Adipocyte (in vitro differentiated cells): ENCODE results near the gene MEG3.
A peak's percentile ranks its signal among the peaks of the same experiment; 100 is the strongest.

ENCODE experiments used
- DNase-seq: peaks from one replicate; pipeline ENCODE4 v3.0.0-alpha.2; 2015; ENCODE audit warnings: low read depth
- H3K27me3 ChIP-seq: replicated peaks from 2 replicates; pipeline ENCODE4 v1.7.0; 2013; ENCODE audit warnings: mild to moderate bottlenecking, low read length, moderate library complexity; ENCODE audit not compliant: control insufficient read depth, insufficient read depth
- H3K36me3 ChIP-seq: 2 replicates; pipeline ENCODE4 v1.7.0; 2013; ENCODE audit warnings: low read length, mild to moderate bottlenecking, moderate library complexity; ENCODE audit not compliant: control insufficient read depth, insufficient read depth, severe bottlenecking
- H3K4me1 ChIP-seq: 2 replicates; pipeline ENCODE4 v1.7.0; 2013; ENCODE audit warnings: mild to moderate bottlenecking, low read length, moderate library complexity; ENCODE audit not compliant: control insufficient read depth, insufficient read depth
- H3K4me3 ChIP-seq: 2 replicates; pipeline ENCODE4 v1.7.0; 2013; ENCODE audit warnings: mild to moderate bottlenecking, low read length, moderate library complexity
- H3K9ac ChIP-seq: 2 replicates; pipeline ENCODE4 v1.7.0; 2013; ENCODE audit warnings: mild to moderate bottlenecking, low read length, moderate library complexity
- H3K9me3 ChIP-seq: 2 replicates; pipeline ENCODE4 v1.7.0; 2013; ENCODE audit warnings: mild to moderate bottlenecking, low read length, moderate library complexity; ENCODE audit not compliant: control insufficient read depth

MEG3 gene

GRCh38 chr14:100899884-100900771, 74.2 kb downstream of the MEG3 start:
- Histone ChIP-seq H3K9ac (no peak overlapping the region), H3K27me3 (peaks cover 29% of the 10 kb centered on the region), H3K9me3 (peaks cover 5% of the 10 kb centered on the region), H3K4me3 (no peak overlapping the region), H3K4me1 (peaks cover 19% of the 10 kb centered on the region), H3K36me3 (peaks cover 46% of the 10 kb centered on the region)
- no peak for DNase-seq

GRCh38 chr14:100900837-100901390, 75.0 kb downstream of the MEG3 start:
- Histone ChIP-seq H3K4me1 (peaks cover 19% of the 10 kb centered on the region), H3K9ac (no peak overlapping the region), H3K36me3 (peaks cover 42% of the 10 kb centered on the region), H3K4me3 (no peak overlapping the region), H3K9me3 (peaks cover 5% of the 10 kb centered on the region), H3K27me3 (peaks cover 33% of the 10 kb centered on the region)
- DNase-seq = no peak

- H3K4me3 ChIP-seq = no peak overlapping the region
- no peak for DNase-seq
- peaks cover 19% of the 10 kb centered on the region for H3K4me1 ChIP-seq
- H3K9ac ChIP-seq = no peak overlapping the region
- peaks cover 33% of the 10 kb centered on the region for H3K27me3 ChIP-seq
- peaks cover 5% of the 10 kb centered on the region for H3K9me3 ChIP-seq
- H3K36me3 ChIP-seq = peaks cover 44% of the 10 kb centered on the region
These were observed 75.7 kb downstream of the MEG3 start for GRCh38 chr14:100901391-100902183.

- Histone ChIP-seq H3K9ac (no peak overlapping the region), H3K4me3 (no peak overlapping the region), H3K27me3 (peaks cover 33% of the 10 kb centered on the region), H3K36me3 (peaks cover 51% of the 10 kb centered on the region), H3K9me3 (peaks cover 5% of the 10 kb centered on the region), H3K4me1 (peaks cover 19% of the 10 kb centered on the region)
- peak; percentile 34 for DNase-seq
These were observed 76.6 kb downstream of the MEG3 start for GRCh38 chr14:100902295-100903133.

GRCh38 chr14:100903134-100903468, 77.2 kb downstream of the MEG3 start:
- H3K9me3 ChIP-seq = peaks cover 5% of the 10 kb centered on the region
- H3K4me3 ChIP-seq = no peak overlapping the region
- no peak overlapping the region for H3K9ac ChIP-seq
- peaks cover 55% of the 10 kb centered on the region for H3K36me3 ChIP-seq
- H3K27me3 ChIP-seq = peaks cover 30% of the 10 kb centered on the region
- peaks cover 19% of the 10 kb centered on the region for H3K4me1 ChIP-seq
- no peak for DNase-seq

- Histone ChIP-seq H3K9ac (no peak within 1 kb of the TSS), H3K27me3 (peaks cover 24% of the 10 kb centered on the region), H3K4me1 (peaks cover 19% of the 10 kb centered on the region), H3K36me3 (peaks cover 50% of the 10 kb centered on the region), H3K9me3 (peaks cover 5% of the 10 kb centered on the region), H3K4me3 (no peak within 1 kb of the TSS)
- no peak for DNase-seq
These were observed 77.8 kb downstream of the MEG3 start, which contains the start of gene RTL1 for GRCh38 chr14:100903672-100904185. TSS of gene RTL1 (minus strand) at chr14:100903722. CDS start at chr14:100884788, 18,934 bp downstream.

GRCh38 chr14:100904307-100905087, 78.6 kb downstream of the MEG3 start:
- H3K9ac ChIP-seq = no peak overlapping the region
- peaks cover 11% of the 10 kb centered on the region for H3K4me1 ChIP-seq
- no peak for DNase-seq
- H3K9me3 ChIP-seq = peaks cover 5% of the 10 kb centered on the region
- H3K4me3 ChIP-seq = no peak overlapping the region
- peaks cover 47% of the 10 kb centered on the region for H3K36me3 ChIP-seq
- peaks cover 20% of the 10 kb centered on the region for H3K27me3 ChIP-seq

- Histone ChIP-seq H3K36me3 (peaks cover 46% of the 10 kb centered on the region), H3K4me1 (peaks cover 5% of the 10 kb centered on the region), H3K4me3 (no peak overlapping the region), H3K9ac (no peak overlapping the region), H3K9me3 (peaks cover 5% of the 10 kb centered on the region), H3K27me3 (peaks cover 20% of the 10 kb centered on the region)
- no peak for DNase-seq
These were observed 79.2 kb downstream of the MEG3 start for GRCh38 chr14:100905166-100905565.

- peaks cover 16% of the 10 kb centered on the region for H3K27me3 ChIP-seq
- no peak for DNase-seq
- peaks cover 5% of the 10 kb centered on the region for H3K9me3 ChIP-seq
- H3K9ac ChIP-seq = no peak overlapping the region
- H3K4me3 ChIP-seq = no peak overlapping the region
- H3K4me1 ChIP-seq = no peaks in the 10 kb centered on the region
- peaks cover 47% of the 10 kb centered on the region for H3K36me3 ChIP-seq
These were observed 80.5 kb downstream of the MEG3 start for GRCh38 chr14:100906420-100906819.

GRCh38 chr14:100907240-100907639, 81.3 kb downstream of the MEG3 start:
- Histone ChIP-seq H3K9ac (no peak overlapping the region), H3K4me3 (no peak overlapping the region), H3K27me3 (peaks cover 15% of the 10 kb centered on the region), H3K36me3 (peaks cover 40% of the 10 kb centered on the region), H3K9me3 (no peaks in the 10 kb centered on the region), H3K4me1 (no peaks in the 10 kb centered on the region)
- peak; percentile 31 for DNase-seq
